Hematopoietic multipotent progenitor cell treated with erythropoietin and hydrocortisone succinate and interleukin-3 and kit ligand, for 15 days (in vitro differentiated cells): ENCODE measurements around the gene ZNF155.
"Not testable (repeated sequence)": the region's sequence is repeated elsewhere in the genome, so short reads cannot be mapped to it uniquely, and the experiment has no call there.

Experiments
- DNase-seq: peaks from one replicate; pipeline ENCODE4 v3.0.0-alpha.2; 2015; ENCODE audit warnings: low spot score

The ZNF155 gene

GRCh38 chr19:43983912-43984686, at the start of gene ZNF155:
Gene ZNF155, plus strand, starts transcription at chr19:43984188. Its CDS starts 4,356 bp downstream, at chr19:43988544.
- DNase-seq = peak; percentile 73

DNA sequence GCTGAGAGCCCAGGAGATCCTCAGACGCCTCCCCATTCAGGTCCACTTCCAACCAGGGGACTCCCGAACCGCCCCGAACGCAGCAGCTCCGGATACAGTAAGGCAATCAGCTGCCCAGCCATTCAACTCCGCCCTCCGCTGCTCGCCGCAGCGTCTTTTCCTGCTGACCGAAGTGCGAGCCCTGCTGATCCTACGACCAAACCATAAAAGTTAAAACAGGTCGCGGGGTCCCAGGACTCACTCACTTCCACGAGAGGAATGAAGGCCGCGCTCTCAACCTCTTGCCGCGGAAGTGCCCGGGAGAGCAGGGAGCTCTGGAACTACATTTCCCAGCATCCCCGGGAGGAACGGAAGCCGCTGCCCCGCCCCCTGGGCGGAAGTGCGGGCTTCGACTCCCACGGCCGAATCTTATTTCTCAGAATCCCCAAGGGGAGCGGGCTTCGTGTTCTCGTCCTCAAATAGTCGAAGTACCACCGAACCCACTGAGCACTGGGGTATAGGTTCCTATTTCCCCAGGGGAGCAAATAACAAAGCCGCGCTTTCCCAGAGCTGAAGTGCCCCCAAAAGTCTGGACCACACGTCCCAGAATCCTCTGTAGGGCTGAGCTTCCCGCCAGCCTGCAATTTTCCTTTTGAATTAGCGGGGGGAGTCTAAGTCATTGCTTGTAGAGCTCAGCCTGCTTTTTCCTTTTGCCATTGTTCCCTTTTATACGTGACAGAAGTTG, 48.8 kb upstream of the ZNF155 start, which contains the start of gene ZNF45:
Gene ZNF45, minus strand, starts transcription at position 298 of the 724 bp plus-strand sequence. CDS start 13,097 bp downstream, outside the sequence.
- DNase-seq = peak; percentile 91

GRCh38 chr19:43936188-43936587, 47.8 kb upstream of the ZNF155 start:
- peak; percentile 5 for DNase-seq

DNA sequence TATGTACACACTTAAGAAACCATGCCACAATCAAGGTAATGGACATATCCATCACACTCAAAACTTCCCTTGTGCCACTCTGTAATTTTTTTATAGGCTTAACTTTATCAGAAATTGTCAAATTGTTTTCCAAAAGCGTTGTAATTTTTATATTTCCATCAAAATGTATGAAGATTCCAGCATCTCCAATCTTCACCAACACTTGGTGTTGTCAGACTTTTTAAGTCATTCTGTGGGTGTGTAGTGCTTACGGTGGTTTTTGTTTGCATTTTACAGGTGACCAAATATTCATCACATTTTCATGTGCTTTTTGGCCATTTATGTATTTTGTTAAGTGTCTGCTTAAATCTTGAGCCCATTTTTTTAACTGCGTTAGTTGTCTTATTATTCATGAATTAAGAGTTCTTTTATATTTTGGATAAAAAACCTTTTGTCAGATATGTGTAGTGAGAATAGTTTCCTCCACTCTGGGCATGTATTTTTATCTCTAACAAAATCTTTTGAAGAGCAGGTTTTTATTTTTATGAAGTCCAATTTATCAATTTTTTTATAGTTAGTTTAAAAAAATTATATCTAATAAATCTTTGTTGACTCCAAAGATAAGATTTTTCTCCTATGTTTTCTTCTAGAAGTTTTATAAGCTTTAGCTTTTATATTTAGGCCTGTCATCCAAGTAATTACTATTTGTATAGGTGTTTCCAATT, 44.3 kb upstream of the ZNF155 start:
- DNase-seq = no peak

DNA sequence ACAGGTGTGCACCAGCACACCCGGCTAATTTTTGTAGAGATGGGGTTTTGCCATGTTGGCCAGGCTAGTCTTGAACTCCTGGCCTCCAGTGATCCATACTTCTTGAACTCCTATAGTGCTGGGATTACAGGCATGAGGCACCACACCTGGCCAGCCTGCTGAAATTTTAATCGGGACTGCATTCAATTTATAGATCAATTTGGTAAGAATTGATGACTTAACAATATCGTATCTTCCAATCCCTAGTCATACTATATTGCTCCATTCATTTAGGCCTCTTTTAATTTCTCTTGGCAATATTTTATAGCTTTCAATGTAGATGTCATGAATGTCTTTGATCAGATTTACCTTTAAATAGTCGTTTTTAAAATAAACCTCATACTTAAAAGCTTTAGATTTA, 43.3 kb upstream of the ZNF155 start:
- no peak for DNase-seq

DNA sequence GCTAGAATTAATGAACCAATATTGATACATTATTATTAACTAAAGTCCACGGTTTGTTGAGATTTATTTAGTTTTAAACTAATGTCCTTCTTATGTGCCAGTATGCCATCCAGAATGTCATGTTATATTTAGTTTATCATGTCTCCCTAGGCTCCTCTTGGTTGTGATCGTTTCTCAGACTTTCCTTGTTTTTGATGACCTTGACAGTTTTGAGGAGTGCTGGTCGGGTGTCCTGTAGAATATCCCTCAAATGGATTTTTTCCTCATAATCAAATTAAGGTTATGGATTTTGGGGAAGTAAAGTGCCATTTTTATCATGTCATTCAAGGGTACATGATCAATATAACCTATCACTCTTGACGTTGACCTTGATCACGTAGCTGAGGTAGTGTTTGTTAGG, 42.8 kb upstream of the ZNF155 start:
- no peak for DNase-seq

GRCh38 chr19:43947412-43947811, 36.6 kb upstream of the ZNF155 start:
- not testable (repeated sequence) for DNase-seq

- not testable (repeated sequence) for DNase-seq
These were observed 34.2 kb upstream of the ZNF155 start for GRCh38 chr19:43949803-43950202.

GRCh38 chr19:43950834-43951645, 32.9 kb upstream of the ZNF155 start, which contains the start of gene ZNF221:
Gene ZNF221, plus strand, starts transcription at chr19:43951228. Its CDS starts 11,499 bp downstream, at chr19:43962727.
- peak; percentile 83 for DNase-seq

GRCh38 chr19:43956827-43957226, 27.2 kb upstream of the ZNF155 start:
- DNase-seq = no peak

GRCh38 chr19:43957891-43958290, 26.1 kb upstream of the ZNF155 start:
- no peak for DNase-seq

GRCh38 chr19:43960411-43960810, 23.6 kb upstream of the ZNF155 start:
- no peak for DNase-seq

DNA sequence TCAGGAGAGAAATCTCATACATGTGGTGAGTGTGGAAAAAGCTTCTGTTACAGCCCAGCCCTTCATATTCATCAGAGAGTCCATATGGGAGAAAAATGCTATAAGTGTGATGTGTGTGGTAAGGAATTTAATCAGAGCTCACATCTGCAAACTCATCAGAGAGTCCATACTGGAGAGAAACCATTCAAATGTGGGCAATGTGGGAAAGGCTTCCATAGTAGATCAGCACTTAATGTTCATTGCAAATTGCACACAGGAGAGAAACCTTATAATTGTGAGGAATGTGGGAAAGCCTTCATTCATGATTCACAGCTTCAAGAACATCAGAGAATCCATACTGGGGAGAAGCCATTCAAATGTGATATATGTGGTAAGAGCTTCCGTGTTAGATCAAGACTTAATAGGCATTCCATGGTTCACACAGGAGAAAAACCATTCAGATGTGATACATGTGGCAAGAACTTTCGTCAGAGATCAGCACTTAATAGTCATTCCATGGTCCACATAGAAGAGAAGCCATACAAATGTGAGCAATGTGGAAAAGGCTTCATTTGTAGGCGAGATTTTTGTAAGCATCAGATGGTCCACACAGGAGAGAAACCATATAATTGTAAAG, 17.8 kb upstream of the ZNF155 start:
- no peak for DNase-seq

DNA sequence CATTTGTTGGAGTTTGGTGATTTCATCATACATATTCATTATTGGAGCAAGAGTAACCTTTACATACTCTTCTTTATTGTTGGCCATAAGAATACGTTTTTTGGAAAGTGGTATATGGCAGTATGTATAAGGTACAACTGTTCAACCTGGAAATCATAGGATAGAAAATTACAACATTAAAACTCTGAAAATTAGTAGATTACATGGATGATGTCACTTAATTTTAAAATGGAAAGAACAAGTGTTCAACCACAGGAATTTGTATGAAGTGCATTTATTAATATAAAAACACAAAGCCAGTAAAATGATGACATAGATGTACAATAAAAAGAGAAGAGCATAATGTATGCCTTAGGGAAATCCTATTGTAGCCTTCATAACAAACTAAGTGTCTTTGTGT, 7.3 kb upstream of the ZNF155 start:
- no peak for DNase-seq

- DNase-seq = no peak
These were observed 460 bp upstream of the ZNF155 start for GRCh38 chr19:43983544-43983911.

DNA sequence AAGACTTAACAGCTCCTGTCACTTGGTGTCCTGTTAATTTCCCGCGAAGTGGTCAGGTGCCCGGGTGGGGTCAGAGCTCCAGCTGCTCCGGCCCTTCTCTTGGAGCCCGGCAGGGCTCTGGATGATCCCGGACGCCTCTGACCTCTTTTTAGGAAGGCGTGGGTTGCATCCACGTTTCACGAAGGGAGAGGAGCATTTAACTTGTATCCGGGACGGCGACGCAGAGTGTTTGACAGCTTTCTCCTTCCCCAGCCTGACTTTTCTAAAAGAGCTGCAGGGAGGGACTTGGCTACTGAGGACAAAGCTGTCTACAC, 656 bp downstream of the ZNF155 start:
- DNase-seq = no peak

DNA sequence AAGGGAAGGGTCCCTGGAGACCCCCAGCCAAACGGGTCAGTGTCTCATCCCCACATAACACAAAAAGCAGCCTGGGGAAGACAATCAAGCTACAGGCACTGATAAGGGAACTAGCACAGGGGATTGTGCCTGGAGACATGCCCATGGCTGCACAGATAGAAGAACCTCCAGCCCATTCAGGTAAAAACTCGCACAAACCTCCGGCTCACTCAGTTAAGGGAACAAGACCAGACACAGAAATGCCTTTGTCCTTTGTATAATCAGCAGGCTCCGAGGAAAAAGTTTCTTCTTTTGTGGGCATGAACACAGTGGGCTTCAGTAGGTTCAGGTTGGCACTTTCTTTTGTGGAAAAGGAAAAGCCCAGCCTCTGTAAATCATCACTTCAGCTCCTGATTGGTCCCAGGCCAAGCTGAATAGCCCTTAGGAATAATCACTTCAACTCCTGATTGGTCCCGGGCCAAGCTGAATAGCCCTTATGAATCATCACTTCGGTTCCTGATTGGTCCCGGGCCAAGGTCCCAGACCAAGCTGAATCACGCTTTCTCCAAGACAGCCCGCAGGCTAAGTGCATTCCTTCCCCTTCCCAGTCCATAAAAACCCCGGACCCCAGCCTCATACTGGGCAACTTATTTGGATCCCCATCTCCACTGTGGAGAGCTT, 13.8 kb downstream of the ZNF155 start:
- no peak for DNase-seq

- no peak for DNase-seq
These were observed 18.2 kb downstream of the ZNF155 start for GRCh38 chr19:44002212-44002565.

DNA sequence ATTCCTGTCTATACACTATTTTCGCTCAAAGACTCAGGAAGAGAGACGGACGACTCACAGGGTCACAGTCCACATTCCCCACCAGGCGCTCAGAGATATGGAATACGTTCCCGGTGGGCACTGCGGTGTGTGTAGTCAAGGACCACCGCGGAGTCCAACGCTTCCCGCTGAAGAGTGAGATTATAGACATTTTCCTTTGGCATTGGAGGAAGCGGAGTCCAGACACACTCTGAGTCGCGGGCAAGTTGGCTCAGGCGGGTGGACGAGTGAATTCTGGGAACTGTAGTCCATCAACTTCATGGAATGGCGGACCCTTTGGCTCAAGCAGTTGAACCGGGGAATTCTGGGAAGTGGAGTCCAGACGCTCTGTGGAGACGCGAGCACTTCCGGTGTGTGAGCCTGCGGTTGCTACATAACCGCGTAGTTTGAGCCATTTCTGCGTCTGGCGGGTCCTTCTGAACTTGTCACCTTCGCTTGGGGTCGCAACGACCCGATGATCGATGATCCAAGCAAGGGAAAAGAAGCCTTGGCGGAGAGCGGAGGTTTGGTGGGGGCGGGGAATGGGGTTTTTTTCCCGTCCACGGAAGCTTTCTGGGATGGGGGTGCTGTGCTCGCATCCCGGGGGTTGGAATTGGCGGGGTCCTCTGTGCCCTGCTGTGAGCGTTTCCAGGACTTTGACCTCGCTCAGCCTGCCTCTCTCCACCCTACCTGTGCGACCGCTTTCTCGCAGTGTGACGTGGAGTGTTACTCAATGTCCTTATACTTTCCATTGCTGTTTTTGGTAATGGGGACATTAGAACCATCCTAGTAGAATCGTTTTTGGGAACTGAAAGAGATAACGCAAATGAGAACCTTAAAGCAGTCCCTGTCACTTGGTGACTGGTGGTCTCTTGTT, 18.8 kb downstream of the ZNF155 start, which contains the start of gene ZNF230:
Gene ZNF230, plus strand, starts transcription at position 392 of the 895 bp plus-strand sequence. CDS start 4,122 bp downstream, outside the sequence.
- peak; percentile 94 for DNase-seq
